K562 (cell line): Measurements from ENCODE around the gene RNF180. TPM values are rescaled to one million over a fixed set of nuclear protein-coding genes. Genes with fewer than 3 reads are reported as not detected.

Experiments used
- ATAC-seq: fragments of 200-7000 bp; cut with Tn5 transposase; 3 replicates; pipeline ENCODE4 v1.9.1; 2020; ENCODE audit warnings: moderate library complexity
- BruUV-seq: library from RNA; stranded (reverse); fragments of 400-500 nt; replicated peaks from 2 replicates; lab custom pipeline; 2021; lab: Mats Ljungman, UMichigan
- CTCF ChIA-PET: fragments of 300-600 bp; formaldehyde crosslinking; extraction: SDS; loops from one replicate; lab custom pipeline; 2021; ENCODE audit warnings: low intra/inter-chr PET ratio; lab: Yijun Ruan, JAX
- POLR2A ChIA-PET: fragments of 300-600, 350-650 bp; sonication (Branson Sonifier 250); formaldehyde crosslinking; extraction: SDS; loops from one replicate; lab custom pipeline; 2021; ENCODE audit warnings: antibody characterized with exemption, inconsistent platforms; lab: Yijun Ruan, JAX
- DNase-seq, 4 experiments: peaks; one replicate each; pipeline versions ENCODE4 v3.0.0 to v3.0.0-alpha.2; 2011 to 2018; ENCODE audit warnings: low spot score in 3 of 4, mixed read lengths in 3 of 4; ENCODE audit errors: extremely low read depth in 1 of 4
- FAIRE-seq: peaks from 2 replicates; lab custom pipeline; 2011; peaks lifted over from hg19 to GRCh38; lab: Jason Lieb, UNC
- H2AFZ ChIP-seq: 2 replicates; pipeline ENCODE4 v1.6.0; 2011; ENCODE audit warnings: low read depth, low read length, control low read depth, inconsistent platforms
- H3K27ac ChIP-seq: fragments of 200-600 bp; 3 replicates; pipeline ENCODE4 v1.8.0; 2011; ENCODE audit warnings: low read depth, mild to moderate bottlenecking, control low read depth, inconsistent platforms, low read length, moderate library complexity, mixed read lengths; ENCODE audit errors: extremely low read depth
- H3K27me3 ChIP-seq, 2 experiments: fragments of 300-600 bp in 1 of 2; 2 replicates in 1 of 2; 3 replicates in 1 of 2; pipeline versions ENCODE4 v1.6.0 to v1.8.0; 2011; ENCODE audit warnings: inconsistent platforms in 2 of 2, low read length in 2 of 2, mild to moderate bottlenecking in 1 of 2, mixed read lengths in 1 of 2, moderate library complexity in 1 of 2; ENCODE audit not compliant: control insufficient read depth in 2 of 2, insufficient read depth in 2 of 2
- H3K36me3 ChIP-seq: fragments of 300-600 bp; 3 replicates; pipeline ENCODE4 v1.8.0; 2011; ENCODE audit warnings: mild to moderate bottlenecking, low read length, inconsistent platforms; ENCODE audit not compliant: control insufficient read depth, insufficient read depth
- H3K4me1 ChIP-seq, 2 experiments: fragments of 200-600 bp in 1 of 2; replicated peaks in 1 of 2; 2 replicates in 1 of 2; 3 replicates in 1 of 2; pipeline versions ENCODE4 v1.5.1 to v1.8.0; 2011; ENCODE audit warnings: inconsistent platforms in 2 of 2, low read length in 2 of 2, mild to moderate bottlenecking in 1 of 2, mixed read lengths in 1 of 2, moderate library complexity in 1 of 2; ENCODE audit not compliant: control insufficient read depth in 2 of 2, insufficient read depth in 2 of 2
- H3K4me2 ChIP-seq: 2 replicates; pipeline ENCODE4 v1.6.1; 2011; ENCODE audit warnings: low read length, control low read depth, inconsistent platforms, mixed read lengths; ENCODE audit not compliant: insufficient read depth
- H3K4me3 ChIP-seq: fragments of 200-600 bp; sonication (generic), shearing (Covaris generic); 2 replicates; pipeline ENCODE4 v1.5.1; 2016; ENCODE audit warnings: control low read depth, inconsistent platforms
- H3K79me2 ChIP-seq: fragments of 200-600 bp; 3 replicates; pipeline ENCODE4 v1.8.0; 2011; ENCODE audit warnings: low read length, inconsistent platforms; ENCODE audit not compliant: control insufficient read depth, insufficient read depth
- H3K9ac ChIP-seq, 2 experiments: 2 replicates each; pipeline versions ENCODE4 v1.6.0 to v1.6.1; 2011; ENCODE audit warnings: low read depth in 2 of 2, low read length in 2 of 2, control low read depth in 1 of 2, inconsistent platforms in 1 of 2, mild to moderate bottlenecking in 1 of 2, mixed read lengths in 1 of 2; ENCODE audit not compliant: insufficient read depth in 1 of 2
- H3K9me1 ChIP-seq: one replicate; pipeline ENCODE4 v1.6.0; 2011; ENCODE audit warnings: inconsistent platforms, mild to moderate bottlenecking, low read length, moderate library complexity; ENCODE audit not compliant: control insufficient read depth, insufficient read depth
- H3K9me3 ChIP-seq: replicated peaks from 2 replicates; pipeline ENCODE4 v1.5.1; 2011; ENCODE audit warnings: low read depth, low read length, inconsistent platforms; ENCODE audit not compliant: control insufficient read depth, insufficient read depth
- H4K20me1 ChIP-seq: replicated peaks from 2 replicates; pipeline ENCODE4 v1.6.1; 2011; ENCODE audit warnings: low read length, inconsistent platforms, mixed read lengths; ENCODE audit not compliant: control insufficient read depth, insufficient read depth
- HMG20A ChIP-seq: fragments of 450-650 bp; formaldehyde crosslinking; conservative IDR thresholded peaks from 2 replicates; pipeline ENCODE4 v1.4.0; 2020; ENCODE audit warnings: mild to moderate bottlenecking, mixed read lengths
- MTA1 ChIP-seq: fragments of 450-650 bp; IDR thresholded peaks from 2 replicates; pipeline ENCODE4 v1.6.1; 2017; ENCODE audit warnings: borderline replicate concordance
- RNF219 ChIP-seq: fragments of 250-450 bp; sonication (Bioruptor Pico); IDR thresholded peaks from 2 replicates; pipeline ENCODE4 v1.5.0; 2022; ENCODE audit warnings: mild to moderate bottlenecking
- SMARCC2 ChIP-seq: fragments of 450-650 bp; IDR thresholded peaks from 2 replicates; pipeline ENCODE4 v1.6.1; 2017; ENCODE audit warnings: antibody characterized with exemption, moderate library complexity, mild to moderate bottlenecking, low read depth
- TBP ChIP-seq: optimal IDR thresholded peaks from 2 replicates; pipeline ENCODE3; 2011; ENCODE audit warnings: low read depth, low read length, improper control_type of control experiment
- ZNF174 ChIP-seq: fragments of 250-450 bp; sonication (Bioruptor Pico); IDR thresholded peaks from 2 replicates; pipeline ENCODE4 v1.4.0; 2020; ENCODE audit warnings: mild to moderate bottlenecking
- WGBS: fragments of 100-300 bp; shearing (Covaris generic); methylation state at CpG from one replicate; pipeline ENCODE4 v1.1.6; 2016; ENCODE audit warnings: low coverage, mixed read lengths; ENCODE audit not compliant: insufficient coverage; ENCODE audit errors: missing lambda C conversion rate; 5-methylcytosine and 5-hydroxymethylcytosine counted together
- in situ Hi-C: fragments of 300-500 bp; cut with MboI; formaldehyde crosslinking; loops from 4 replicates; pipeline ENCODE4 v1.15.0; 2018; ENCODE audit warnings: inconsistent platforms, mixed read lengths
- intact Hi-C: fragments of 100-400 bp; cut with micrococcal nuclease; formaldehyde crosslinking; loops from 2 replicates; pipeline ENCODE4 v1.14.2; 2022
- polyA plus RNA-seq, 8 experiments: library from polyadenylated mRNA; depleted of rRNA in 4 of 8; stranded (reverse) in 5 of 8; unstranded in 3 of 8; fragments of >200 nt; fragmentation: Nextera tagmentation in 2 of 8; fragmentation: Illumina TruSeq in 1 of 8; extraction: Ambion mirVana in 2 of 8; extraction: Trizol in 1 of 8; gene quantifications; 2 replicates each; pipeline versions ENCODE4 v1.2.1 to v1.2.3, GENCODE V29; 2011 to 2014; ENCODE audit warnings: inconsistent platforms in 1 of 8, missing spikeins in 1 of 8
- total RNA-seq, 7 experiments: library from RNA; depleted of rRNA in 6 of 7; stranded (reverse); fragments of >200 nt in 6 of 7; fragmentation: Illumina TruSeq in 2 of 7; extraction: Trizol in 2 of 7; gene quantifications; 2 replicates each; pipeline versions ENCODE4 v1.2.1 to v1.2.3, GENCODE V29; 2011 to 2021; ENCODE audit warnings: low replicate concordance in 1 of 7

RNF180 gene
- total and polyA plus RNA-seq, 9 of the 15 experiments (the other 6 are each of a cell fraction or from before 2014, with no cell fraction given): 0.05 TPM; not detected in 8

- no peaks in the 10 kb centered on the region for H3K4me1 ChIP-seq
- no peaks in the 10 kb centered on the region for H3K9me1 ChIP-seq
- H3K4me3 ChIP-seq: no peak overlapping the region
- no peaks in the 10 kb centered on the region for H3K79me2 ChIP-seq
- H4K20me1 ChIP-seq: no peaks in the 10 kb centered on the region
- no peak for ATAC-seq
- FAIRE-seq: no peak
- TF ChIP-seq ZNF174 (CRISPR knock-in tag): no peak
- ChIA-PET CTCF (no interaction called here), POLR2A (no interaction called here)
- H3K9ac ChIP-seq: no peak overlapping the region
- no peaks in the 10 kb centered on the region for H3K9me3 ChIP-seq
- intact Hi-C loops (no loop called here), in situ Hi-C loops (no loop called here)
- 0% methylated on average over 1 of the region's 1 CpG for WGBS
- DNase-seq: no peak
- BruUV-seq: no TSS peak
- no peak overlapping the region for H2AFZ ChIP-seq
- no peaks in the 10 kb centered on the region for H3K27me3 ChIP-seq
- no peak overlapping the region for H3K27ac ChIP-seq
- no peaks in the 10 kb centered on the region for H3K36me3 ChIP-seq
- H3K4me2 ChIP-seq: no peak overlapping the region
Measured at GRCh38 chr5:64298586-64298985, 132.9 kb downstream of the RNF180 start.

- Histone ChIP-seq H3K4me2 (no peak overlapping the region), H3K4me1 (no peaks in the 10 kb centered on the region), H3K9me3 (no peaks in the 10 kb centered on the region), H3K27me3 (no peaks in the 10 kb centered on the region), H3K9me1 (no peaks in the 10 kb centered on the region), H3K9ac (no peak overlapping the region), H3K4me3 (no peak overlapping the region), H2AFZ (no peak overlapping the region), H4K20me1 (no peaks in the 10 kb centered on the region), H3K27ac (no peak overlapping the region), H3K36me3 (no peaks in the 10 kb centered on the region), H3K79me2 (no peaks in the 10 kb centered on the region)
- FAIRE-seq: no peak
- no TSS peak for BruUV-seq
- no peak for TF ChIP-seq RNF219 (CRISPR knock-in tag)
- TF ChIP-seq MTA1: no peak
- no peak for TF ChIP-seq SMARCC2
- no peak for TF ChIP-seq HMG20A (CRISPR knock-in tag)
- TF ChIP-seq TBP: no peak
- intact Hi-C loops: no loop called here
- ChIA-PET POLR2A (interaction anchor here (0.6 kb wide), 1 partner anchor 1310 kb away, joined by 3 read pairs; no protein-coding TSS in a partner anchor), CTCF (no interaction called here)
- WGBS: 0% methylated on average over 2 of the region's 2 CpGs
- no peak for ATAC-seq
- in situ Hi-C loops: no loop called here
- no peak for DNase-seq
Measured at GRCh38 chr5:64299805-64300204, 134.2 kb downstream of the RNF180 start.
